Stimulated activated CD4-positive, alpha-beta T cell treated with anti-CD3 and anti-CD28 coated beads, Interleukin-2, amount 100 ng/mL, for 24 hours (primary cell): ENCODE results near the gene SDCCAG8.

Source experiments
- DNase-seq, 2 donors: peaks; one replicate each; pipeline ENCODE4 v3.0.0-alpha.2; 2020

SDCCAG8 gene

DNA sequence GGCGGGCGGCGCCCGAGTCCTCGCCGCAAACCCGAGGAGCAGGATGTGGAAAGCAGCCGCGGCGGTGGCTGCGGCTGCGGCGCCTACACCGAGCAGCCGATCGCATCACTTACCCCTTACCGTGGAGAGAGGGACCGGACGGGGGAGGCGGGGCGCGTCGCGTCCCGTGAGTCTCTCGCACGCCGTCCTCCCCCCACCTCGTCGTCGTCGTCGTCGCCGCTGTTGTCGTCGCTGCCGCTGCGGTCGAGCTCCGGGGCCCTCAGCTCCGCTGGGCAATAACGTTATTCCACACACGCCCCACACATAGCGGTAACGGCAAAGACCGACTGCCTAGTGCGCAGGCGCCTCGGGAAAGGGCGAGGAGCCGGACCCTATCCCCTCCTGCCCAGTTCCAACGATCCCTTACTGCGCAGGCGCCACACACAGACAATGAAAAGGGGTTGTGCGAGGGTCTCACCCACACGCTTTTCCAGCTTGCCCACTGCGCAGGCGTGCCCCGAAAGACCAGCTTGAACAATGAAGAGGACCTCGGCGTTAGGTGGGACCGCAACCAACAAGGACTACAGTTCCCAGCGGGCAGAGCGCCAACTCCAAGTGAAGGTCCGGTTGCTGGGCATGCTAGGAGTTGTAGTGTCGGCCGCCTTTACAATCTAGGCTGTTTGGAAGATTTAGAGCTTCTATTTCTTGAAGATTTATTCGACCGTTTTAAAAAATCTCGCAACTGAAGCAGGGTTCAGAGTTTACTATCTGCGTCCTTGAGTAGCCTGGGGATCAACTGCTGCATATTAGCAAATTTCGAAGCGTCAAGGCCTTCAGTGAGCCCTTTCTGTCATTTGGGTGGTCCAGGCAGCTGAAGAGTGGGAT is 682 bp upstream of the SDCCAG8 start, which contains the start of gene CEP170:
Gene CEP170 (minus strand): TSS at position 355 of the 864 bp plus-strand sequence. CDS start 30,001 bp downstream, outside the sequence.
- peak; percentile 88 to 91 for DNase-seq

- DNase-seq: no peak
Observed at GRCh38 chr1:243256590-243256989, 749 bp downstream of the SDCCAG8 start.

DNA sequence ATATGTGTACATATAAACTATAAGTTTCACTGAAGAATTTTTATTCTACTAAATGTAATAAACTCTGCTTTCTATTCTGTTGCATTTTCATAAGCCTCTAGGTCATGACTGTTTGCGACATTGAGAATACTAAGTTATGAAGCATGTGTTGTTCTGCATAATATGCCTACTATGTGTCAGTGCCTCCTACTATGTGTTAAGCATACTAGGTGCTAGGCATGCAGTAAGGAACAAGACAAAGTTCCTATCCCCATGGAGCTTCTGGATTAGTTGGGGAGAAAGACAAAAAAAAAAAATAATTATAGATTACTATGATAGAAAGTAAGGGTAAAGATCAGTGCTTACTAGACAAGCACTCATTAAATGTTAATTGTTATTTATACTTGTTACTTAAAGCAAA is 1.3 kb downstream of the SDCCAG8 start:
- no peak for DNase-seq

- no peak for DNase-seq
Observed at GRCh38 chr1:243258731-243259130, 2.9 kb downstream of the SDCCAG8 start.

DNA sequence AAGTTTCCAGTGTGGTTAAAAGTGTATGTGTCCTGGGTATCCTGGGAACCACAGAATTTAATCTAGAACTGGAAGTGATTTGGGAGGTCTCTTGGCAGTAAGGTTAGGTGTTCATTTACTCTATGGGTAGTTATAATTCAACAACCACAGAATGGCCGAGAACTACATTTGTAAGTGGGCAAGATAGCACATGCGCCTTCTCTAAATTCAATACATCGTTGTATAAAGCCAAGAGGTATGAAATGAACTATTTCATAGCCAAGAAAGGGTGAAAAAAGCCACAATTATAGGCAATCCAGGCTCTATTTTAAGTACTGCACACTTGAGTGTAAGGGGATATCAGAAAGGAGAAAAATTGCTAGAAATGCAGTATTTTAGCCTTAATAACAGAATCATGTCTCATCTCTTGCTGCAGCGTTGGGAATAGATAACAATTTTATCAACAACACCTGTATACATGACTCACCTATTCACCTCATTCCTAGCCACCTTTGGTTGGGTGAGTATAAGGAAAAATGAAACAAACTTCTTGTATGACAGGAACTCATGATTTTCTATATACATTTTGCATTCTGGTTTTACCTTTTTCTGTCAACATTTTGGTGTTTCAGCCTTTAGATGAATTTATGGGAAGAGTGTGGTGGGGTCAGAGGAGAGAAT is 4.5 kb downstream of the SDCCAG8 start:
- no peak for DNase-seq

DNA sequence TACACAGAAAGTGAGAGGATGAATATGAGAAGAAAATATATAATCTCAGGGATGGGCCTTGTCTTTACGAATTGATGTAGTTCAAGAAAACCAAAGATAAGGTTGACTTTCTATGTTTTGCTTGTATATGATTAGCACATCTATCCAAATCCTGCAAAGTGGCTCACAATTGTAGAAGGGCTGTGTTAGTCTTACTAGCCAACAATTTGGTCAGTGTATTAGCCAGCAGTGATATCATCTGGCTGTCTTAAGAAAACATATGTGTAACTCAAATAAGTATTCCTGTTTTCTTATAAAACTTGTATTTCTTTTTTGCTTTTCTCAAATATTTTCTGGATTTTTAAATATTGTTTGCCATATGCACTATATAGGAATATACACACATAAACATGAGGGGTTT is 5.5 kb downstream of the SDCCAG8 start:
- no peak for DNase-seq

GRCh38 chr1:243264717-243265116 is 8.9 kb downstream of the SDCCAG8 start:
- no peak for DNase-seq

DNA sequence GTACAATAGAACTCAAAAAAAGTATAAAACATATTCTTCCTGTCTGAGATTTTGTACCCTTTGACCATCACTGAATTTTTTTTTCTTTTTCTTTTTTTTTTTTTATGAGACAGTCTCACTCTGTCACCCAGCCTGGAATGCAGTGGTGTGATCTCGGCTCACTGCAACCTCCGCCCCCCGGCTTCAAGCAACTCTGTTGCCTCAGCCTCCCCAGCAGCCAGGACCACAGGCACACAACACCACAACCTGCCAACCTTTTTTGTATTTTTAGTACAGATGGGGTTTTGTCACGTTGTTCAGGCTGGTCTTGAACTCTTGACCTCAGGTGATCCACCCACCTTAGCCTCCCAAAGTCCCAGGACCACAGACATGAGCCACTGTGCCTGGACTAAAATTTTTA is 10.4 kb downstream of the SDCCAG8 start:
- DNase-seq: no peak

DNA sequence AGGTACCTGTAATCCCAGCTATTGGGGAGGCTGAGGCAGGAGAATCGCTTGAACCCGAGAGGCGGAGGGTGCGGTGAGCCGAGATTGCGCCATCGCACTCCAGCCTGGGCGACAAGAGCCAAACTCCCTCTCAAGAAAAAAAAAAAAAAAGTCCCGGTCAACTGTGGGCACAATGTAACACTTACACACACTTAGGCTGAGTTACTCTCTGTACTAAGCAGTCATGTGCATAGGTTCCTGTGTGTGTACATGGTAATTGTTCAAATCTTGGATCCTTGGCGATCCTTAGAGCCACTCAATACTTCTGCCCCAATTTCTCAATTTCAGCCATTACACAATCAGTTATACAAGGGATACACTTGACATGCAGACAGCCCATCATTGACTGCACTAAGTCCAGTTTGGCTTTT is 11.6 kb downstream of the SDCCAG8 start:
- no peak for DNase-seq

- no peak for DNase-seq
Observed at GRCh38 chr1:243267914-243268653, 12.2 kb downstream of the SDCCAG8 start.

- DNase-seq: no peak
Observed at GRCh38 chr1:243268751-243269460, 13.1 kb downstream of the SDCCAG8 start.

- no peak for DNase-seq
Observed at GRCh38 chr1:243269461-243269801, 13.6 kb downstream of the SDCCAG8 start.

GRCh38 chr1:243270097-243270864 is 14.4 kb downstream of the SDCCAG8 start:
- DNase-seq: no peak

- no peak for DNase-seq
Observed at GRCh38 chr1:243271996-243272395, 16.2 kb downstream of the SDCCAG8 start.

GRCh38 chr1:243272401-243272800 is 16.6 kb downstream of the SDCCAG8 start:
- no peak for DNase-seq

DNA sequence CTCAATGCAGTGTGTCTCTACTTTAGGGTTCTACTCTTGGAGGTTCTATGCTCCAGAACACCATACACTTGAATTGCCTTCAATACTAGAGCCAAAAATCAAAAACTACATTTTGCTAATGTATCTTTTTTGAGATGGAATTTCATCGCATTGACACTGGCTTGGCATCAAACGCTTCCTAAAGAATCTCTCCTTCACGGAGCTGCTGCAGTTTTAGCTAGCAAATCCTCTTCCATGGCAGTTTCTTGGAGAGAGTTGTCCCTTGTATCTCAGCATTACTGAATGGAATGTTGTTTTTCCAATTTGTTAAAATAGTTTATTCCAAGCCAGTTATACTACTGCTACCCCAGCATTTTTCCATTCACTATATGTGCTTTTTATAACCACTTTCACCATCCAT is 17.7 kb downstream of the SDCCAG8 start:
- no peak for DNase-seq

DNA sequence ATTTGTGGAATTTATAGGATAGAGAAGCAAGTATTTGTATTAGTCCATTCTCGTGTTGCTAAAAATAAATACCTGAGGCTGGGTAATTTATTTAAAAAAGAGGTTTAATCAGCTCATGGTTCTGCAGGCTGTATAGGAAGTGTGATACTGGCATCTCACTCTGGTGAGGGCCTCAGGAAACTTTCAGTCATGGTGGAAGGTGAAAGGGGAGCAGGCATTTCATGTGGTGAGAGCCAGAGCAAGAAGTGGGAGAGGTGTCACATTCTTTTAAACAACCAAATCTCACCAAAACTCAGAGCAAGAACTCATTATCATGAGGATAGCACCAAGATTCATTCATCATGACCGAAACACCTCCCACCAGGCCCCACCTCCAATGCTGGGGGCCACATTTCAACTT is 18.1 kb downstream of the SDCCAG8 start:
- DNase-seq: no peak

DNA sequence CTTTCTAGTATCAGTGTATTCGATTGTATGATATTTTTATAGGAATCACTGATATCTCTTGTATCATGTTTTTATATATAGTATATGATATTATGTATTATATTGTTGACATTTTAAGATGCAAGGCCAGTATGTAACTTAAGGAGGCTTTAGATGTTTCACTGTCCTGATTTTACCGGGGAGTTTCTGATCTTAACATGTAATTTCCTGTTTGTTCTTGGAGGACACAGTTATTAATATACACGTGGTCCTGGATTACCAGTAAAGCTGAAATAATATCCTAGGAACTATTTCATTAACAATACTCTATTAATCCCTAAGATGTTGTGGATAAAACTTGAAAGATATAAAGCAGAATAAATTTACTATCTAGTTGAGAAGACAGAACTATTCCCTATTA is 19.5 kb downstream of the SDCCAG8 start:
- DNase-seq: no peak

DNA sequence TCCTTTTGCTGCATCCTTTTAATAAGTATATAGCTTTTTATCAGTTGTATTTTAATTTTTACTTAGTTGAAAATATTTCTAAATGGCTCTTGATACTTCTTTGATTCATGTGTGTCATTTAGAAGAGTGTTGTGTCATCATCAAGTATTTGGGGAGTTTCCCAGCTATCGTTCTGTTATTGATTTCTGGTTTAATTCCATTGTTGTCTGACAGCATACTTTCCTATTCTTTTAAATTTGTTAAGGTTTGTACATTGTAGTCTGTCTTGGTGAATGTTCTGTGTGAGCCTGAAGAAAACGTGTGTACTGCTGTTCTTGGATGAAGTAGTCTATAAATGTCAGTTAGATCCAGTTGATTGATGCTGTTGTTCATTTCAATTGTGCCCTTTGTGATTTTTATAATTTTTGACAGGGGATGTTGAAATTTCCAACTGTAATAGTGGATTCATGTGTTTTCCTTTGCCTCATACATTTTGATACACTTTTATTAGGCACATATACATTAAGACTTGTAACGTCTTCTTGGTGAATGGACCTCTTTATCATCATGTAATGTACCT is 24.8 kb downstream of the SDCCAG8 start:
- no peak for DNase-seq

- DNase-seq: no peak
Observed at GRCh38 chr1:243281672-243282071, 25.8 kb downstream of the SDCCAG8 start.

DNA sequence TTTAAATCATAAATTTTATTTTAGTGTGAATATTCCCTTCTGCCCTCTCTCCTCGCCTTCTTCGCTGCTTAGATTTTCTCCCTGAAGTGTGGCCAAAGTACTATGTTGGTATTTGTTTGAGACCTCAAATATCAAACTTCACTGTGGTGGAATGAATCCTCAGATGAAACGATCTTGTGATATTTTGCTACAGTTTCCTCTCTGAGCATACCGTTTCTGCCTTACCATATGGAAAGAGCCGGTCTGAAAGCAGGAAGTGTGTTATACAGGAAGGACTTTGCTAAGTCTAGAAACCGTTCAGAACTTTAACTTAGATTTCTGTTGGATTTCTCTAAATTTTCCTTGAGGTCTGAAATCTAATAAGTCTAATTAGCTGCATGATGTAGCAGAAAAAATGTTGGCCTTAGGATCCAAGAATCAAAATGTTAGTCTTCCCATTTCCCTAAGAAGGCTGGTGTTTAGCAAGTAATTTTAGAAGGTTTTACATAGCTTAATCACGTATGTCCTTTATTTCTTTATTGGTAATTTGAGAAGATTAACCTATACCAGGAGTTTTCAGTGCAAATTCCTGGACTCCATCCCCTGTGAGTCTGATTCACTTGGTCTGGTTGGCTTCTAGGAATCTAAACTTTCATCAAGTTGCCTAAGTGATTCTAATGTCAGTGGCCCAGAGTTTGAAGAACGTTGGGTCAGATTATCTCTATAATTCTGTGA is 30.7 kb downstream of the SDCCAG8 start:
- DNase-seq: no peak
